EH (cell line): ENCODE measurements around the gene IFITM5.
"Not testable (repeated sequence)": the region's sequence is repeated elsewhere in the genome, so short reads cannot be mapped to it uniquely, and the experiment has no call there.

Experiments used
- DNase-seq: peaks from one replicate; pipeline ENCODE4 v3.0.0-alpha.2; 2015; ENCODE audit warnings: low read depth

Gene IFITM5

DNA sequence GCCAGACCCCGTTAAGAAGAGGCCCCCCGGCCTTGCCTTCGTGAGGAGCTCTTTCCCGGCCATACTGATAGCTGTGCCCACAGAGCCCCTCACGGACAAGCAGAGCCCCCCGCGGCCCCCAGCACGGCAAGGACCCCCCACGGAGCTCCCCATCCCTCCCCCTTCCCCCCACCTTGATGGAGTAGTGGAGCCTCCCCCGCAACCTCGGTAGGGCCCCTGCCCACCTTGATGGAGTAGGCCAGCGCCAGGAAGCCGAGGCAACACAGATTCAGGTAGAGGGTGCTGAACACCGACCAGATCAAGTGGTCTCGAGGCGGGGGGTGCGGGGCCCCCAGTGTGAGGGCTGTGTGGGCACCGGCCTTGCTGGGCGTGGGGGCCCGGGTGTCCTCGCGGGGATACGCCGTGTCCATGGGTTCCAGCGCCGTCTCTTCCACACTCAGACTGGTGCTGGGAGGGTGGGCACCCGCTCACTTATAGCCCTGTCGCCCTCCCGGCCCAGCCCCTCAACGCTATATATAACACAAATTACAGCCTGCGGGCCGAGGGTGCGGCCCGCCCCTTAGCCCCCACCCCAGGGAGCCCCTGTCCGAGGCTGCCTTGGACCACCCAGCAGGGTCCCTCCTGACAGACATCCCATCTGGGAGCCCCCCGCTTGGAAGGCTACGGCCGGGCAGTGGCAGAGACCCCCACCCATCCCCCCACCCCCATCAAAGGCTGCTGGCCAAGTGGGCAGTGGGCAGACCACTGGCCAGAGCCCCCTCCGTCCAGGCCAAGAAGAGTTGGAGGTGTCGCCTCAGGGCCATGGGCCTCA is at the start of gene IFITM5:
IFITM5 (minus strand) TSS at position 446 of the 811 bp plus-strand sequence; CDS start at position 410, 36 bp downstream.
- no peak for DNase-seq

DNA sequence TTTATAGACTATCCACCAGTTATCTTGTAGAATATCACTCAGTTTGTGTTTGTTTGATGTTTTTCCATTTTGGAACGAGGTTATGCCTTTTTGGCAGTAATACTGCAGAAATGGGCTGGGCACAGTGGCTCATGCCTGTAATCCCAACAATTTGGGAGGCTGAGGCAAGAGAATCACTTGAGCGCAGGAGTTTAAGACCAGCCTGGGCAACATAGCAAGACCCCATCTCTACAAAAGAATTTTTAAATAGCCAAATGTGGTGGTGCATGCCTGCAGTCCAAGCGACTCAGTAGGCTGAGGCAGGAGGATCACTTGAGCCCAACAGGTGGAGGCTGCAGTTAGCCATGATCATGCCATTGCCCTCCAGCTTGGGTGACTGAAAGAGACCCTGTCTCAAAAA is 47.2 kb upstream of the IFITM5 start:
- no peak for DNase-seq

GRCh38 chr11:344836-345578 is 45.7 kb upstream of the IFITM5 start:
- DNase-seq, result no peak

DNA sequence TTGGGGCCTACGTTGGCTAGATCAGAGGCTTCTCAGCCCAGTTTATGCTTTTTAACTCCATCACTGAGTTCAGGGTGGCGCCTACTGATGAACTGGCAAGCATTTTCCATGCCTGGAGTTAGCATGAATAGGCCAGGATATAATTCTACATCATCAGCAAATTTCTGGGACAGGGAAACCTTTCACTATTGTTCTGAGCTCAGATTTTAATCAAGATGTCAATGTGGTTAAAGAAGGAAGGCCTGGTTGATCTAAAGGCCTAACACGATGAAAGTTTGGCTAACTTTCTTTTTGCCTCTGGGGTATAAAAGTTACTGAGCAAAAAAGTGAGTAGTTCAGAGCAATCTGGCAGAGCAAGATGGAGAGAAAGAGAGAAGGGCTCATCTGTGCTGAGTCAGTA is 43.0 kb upstream of the IFITM5 start:
- no peak for DNase-seq

DNA sequence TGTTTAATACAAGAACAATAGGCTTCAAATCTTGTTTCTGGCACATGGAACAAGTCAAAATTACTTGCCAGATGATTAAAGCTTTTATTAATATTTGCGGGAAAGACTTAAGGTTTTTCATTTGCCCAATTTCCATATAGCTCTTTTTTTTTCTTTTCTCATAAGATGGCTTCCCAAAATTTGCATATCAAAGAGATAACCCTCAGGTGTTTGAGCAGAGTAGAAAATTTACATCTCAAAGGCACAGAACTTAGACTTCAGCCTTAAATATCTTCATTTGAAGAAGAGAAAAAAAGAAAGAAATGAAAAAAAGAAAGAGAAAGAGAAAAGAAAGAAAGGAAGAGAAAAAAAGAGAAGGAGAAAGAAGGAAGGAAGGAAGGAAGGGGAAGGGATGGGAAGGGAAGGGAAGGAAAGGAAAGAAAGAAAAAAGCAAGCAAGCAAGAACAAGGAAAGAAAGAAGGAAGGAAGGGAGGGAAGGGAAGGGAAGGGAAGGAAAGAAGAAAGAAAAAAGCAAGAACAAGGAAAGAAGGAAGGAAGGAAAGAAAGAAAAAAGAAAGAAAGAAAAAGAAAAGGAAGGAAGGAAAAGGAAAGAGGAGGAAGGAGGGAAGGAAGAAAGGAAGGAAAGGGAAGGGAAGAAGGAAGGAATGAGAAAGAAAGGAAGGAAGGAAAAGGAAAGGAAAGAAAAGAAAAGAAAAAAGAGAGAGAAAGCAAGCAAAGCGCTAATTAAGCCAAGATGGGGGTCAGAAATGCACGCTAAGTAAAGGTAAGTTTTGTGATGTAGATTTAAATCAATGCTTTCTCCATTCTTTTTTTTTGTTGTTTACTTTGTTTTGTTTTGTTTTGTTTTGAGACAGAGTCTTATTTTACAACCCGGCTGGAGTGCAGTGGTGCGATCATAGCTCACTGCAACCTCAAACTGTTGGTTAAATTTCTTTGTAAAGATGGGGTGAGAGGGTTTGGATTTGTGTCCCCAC is 41.5 kb upstream of the IFITM5 start:
- DNase-seq, result no peak

DNA sequence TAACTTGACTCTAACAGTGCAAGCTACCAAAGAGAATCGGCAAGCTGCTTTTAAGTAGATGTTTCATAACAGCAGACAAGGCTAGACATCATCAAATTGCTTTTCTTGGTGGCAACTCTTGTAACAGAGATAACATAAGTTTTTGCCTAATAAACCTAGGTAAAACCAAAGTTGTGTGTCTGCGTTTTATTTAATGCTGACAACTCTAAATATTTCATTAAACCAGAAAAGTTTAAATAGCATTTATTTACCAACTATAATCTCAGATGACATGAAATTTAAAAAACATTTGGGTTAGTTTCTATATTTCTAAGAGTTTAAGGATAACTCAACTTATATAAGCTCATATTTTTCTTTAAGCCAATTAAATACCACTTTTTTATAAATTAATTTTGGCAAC is 40.6 kb upstream of the IFITM5 start:
- DNase-seq, result no peak

DNA sequence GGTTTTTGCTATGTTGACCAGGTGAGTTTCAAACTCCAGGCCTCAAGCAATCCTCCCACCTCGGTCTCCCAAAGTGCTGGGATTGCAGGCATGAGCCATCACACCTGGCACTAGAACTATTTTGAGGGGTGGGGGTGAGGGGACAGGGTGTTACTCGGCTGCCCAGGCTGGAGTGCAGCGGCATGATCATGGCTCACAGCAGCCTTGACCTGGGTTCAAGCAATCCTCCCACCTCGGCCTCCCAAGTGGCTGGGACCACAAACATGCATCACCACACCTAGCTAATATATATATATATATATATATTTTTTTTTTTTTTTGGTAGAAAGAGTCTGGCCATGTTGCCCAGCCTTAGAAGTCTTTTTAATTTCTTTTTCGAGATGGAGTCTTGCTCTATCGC is 38.4 kb upstream of the IFITM5 start:
- no peak for DNase-seq

GRCh38 chr11:336659-337198 is 37.4 kb upstream of the IFITM5 start:
- DNase-seq, result no peak

GRCh38 chr11:335779-336658 is 36.7 kb upstream of the IFITM5 start:
- peak; percentile 46 for DNase-seq

GRCh38 chr11:334264-334994 is 35.1 kb upstream of the IFITM5 start:
- no peak for DNase-seq

DNA sequence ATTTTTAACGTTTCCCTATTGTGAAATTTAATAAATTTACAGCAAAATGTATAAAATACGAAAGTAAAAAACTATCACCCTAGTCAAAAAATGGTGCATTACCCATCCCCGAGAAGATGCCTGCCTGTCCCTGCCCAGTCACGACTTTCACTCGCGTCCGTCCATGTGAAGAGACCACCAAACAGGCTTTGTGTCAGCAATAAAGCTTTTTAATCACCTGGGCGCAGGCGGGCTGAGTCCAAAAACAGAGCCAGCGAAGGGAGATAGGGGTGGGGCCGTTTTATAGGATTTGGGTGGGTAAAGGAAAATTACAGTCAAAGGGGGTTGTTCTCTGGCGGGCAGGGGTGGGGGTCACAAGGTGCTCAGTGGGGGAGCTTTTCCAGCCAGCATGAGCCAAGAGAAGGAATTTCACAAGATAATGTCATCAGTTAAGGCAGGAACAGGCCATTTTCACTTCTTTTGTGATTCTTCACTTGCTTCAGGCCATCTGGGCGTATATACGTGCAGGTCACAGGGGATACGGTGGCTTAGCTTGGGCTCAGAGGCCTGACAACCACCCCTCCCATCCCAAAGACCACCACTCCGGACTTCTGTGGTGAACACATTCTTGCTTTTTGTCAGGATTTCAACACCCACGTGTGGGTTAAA is 34.4 kb upstream of the IFITM5 start:
- not testable (repeated sequence) for DNase-seq

DNA sequence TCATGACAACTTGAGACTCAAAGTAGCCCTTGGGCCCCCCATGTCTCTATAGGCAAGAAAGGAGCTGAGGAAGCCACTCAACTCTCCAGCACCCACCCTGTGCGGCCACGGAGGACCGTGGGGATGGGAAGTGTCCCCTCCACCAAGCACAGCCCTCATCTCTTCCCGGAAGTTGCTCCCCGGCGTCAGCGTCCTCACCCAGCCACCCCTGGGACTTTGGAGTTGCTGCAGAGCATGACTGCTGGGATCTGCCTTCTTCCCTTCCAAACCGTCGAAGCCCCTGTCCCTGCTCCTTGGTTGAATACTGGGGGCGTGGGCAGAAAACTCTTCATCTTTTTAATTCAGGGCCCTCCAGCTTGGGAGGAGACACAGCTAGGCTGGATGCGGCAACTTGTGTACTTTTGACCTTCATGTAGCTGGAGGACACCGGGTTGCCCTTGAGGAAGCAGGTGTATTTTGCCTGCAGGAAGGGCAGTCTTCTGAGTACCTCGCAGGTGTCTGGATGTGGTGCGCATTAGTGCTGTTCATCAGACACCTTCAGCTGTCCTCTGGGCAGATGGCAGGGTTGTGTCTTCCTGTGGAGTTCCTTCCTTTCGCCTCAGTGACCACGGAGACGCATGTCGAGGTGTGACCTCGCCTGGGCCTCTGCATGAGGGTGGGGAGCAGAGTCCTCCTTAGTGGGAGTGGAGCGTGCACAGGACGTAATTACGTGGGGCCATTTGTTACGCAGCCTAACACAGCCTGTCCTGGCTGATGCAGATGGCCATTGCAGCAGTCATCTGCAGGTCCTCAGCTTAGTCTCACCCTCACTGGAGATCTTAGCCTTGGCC is 33.5 kb upstream of the IFITM5 start:
- no peak for DNase-seq

DNA sequence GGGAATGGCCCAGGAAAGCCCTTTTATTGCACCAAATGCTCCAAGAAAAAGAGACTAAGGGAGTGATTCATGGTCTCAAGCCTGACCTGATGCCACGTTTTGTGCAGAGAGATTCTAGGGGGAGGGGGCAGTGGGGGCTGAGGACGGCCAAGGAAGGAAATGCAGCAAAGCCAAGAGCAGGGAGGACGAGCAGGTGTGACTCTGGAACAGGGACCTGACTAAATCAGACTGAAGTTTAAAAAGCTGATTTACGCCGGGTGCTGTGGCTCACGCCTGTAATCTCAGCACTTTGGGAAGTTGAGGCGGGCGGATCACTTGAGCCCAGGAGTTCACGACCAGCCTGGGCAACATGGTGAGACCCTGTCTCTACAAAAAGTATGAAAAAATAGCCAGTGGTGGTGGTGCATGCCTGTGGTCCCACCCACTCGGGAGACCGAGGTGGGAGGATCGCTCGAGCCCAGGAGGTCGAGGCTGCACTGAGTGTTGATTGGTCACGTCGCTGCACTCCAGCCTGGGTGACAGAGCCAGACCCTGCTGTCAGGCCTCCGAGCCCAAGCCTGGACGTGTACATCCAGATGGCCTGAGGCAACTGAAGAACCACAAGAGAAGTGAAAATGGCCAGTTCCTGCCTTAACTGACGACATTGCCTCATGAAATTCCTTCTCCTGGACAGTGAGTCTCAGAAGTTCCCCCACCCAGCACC is 32.2 kb upstream of the IFITM5 start:
- DNase-seq, result no peak

DNA sequence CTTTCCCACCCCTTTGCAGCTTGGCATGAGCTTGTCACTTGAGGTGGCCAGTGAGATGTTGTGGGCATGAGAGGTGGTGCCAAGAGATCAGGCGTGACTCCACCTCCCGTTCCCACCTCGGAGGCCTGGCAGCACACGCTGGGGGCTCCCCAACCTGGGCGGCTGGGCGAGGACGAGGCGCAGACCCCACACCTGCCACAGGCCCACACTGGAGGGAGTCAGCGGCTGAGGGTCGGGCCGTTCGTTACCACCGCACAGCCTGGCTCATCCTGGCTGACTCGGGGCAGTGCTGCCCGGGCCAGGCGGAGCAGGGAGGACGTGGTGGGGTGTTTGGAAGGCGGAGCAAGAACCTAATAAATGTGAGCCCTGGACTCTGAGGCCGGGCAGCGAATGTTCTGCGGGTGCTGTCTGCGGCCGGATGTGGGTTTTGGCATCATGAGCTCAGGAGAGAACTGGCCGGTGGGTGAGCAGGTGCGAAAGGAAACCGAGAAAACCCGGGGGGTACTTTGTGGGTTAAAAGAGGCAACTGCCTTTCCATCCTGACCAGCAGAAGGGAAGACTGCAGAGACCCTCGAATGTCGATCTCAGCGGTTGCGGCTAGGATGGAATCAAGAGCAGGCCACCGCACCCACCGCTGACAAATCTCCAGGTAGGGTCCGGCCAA is 31.5 kb upstream of the IFITM5 start:
- no peak for DNase-seq

- DNase-seq, result no peak
Measured at GRCh38 chr11:330307-330693, 31.0 kb upstream of the IFITM5 start.

- DNase-seq, result no peak
Measured at GRCh38 chr11:329886-330253, 30.5 kb upstream of the IFITM5 start.

- DNase-seq, result not testable (repeated sequence)
Measured at GRCh38 chr11:328516-329100, 29.3 kb upstream of the IFITM5 start.
